Mesothelial cell of epicardium (in vitro differentiated cells): ENCODE results near the gene UBR2. TPM values are rescaled to one million over a fixed set of nuclear protein-coding genes. Genes with fewer than 3 reads are reported as not detected.
"Not testable (repeated sequence)": the region's sequence is repeated elsewhere in the genome, so short reads cannot be mapped to it uniquely, and the experiment has no call there.

Experiments used
- DNase-seq, 2 experiments: peaks; one replicate each; pipeline ENCODE4 v3.0.0; 2021; ENCODE audit warnings: low spot score in 2 of 2; ENCODE audit not compliant: unreplicated experiment in 2 of 2
- H3K27ac Mint-ChIP-seq: 2 replicates; pipeline ENCODE4 v1.8.0; 2021; ENCODE audit warnings: mixed read lengths
- H3K27me3 Mint-ChIP-seq: 2 replicates; pipeline ENCODE4 v1.8.0; 2021; ENCODE audit warnings: low read depth, mixed read lengths
- H3K36me3 Mint-ChIP-seq: 2 replicates; pipeline ENCODE4 v1.8.0; 2021; ENCODE audit warnings: mixed read lengths
- H3K4me1 Mint-ChIP-seq: 2 replicates; pipeline ENCODE4 v1.8.0; 2021; ENCODE audit warnings: mixed read lengths
- H3K4me3 Mint-ChIP-seq: 2 replicates; pipeline ENCODE4 v1.8.0; 2021; ENCODE audit warnings: mild to moderate bottlenecking, moderate library complexity, mixed read lengths
- H3K9me3 Mint-ChIP-seq: 2 replicates; pipeline ENCODE4 v1.8.0; 2021; ENCODE audit warnings: mixed read lengths
- total RNA-seq: library from RNA; stranded (reverse); gene quantifications from 3 replicates; pipeline ENCODE4 v1.2.1, GENCODE V29; 2021
- TF ChIP-seq, protein P1 (sequence below): fragments of 200-600 bp; sonication (generic); IDR thresholded peaks from one replicate; pipeline ENCODE4 v1.5.0; 2021; ENCODE audit warnings: antibody characterized with exemption; ENCODE audit not compliant: unreplicated experiment

Gene UBR2
- total RNA-seq, 1 donor from 2014 or later: 26.8 TPM

DNA sequence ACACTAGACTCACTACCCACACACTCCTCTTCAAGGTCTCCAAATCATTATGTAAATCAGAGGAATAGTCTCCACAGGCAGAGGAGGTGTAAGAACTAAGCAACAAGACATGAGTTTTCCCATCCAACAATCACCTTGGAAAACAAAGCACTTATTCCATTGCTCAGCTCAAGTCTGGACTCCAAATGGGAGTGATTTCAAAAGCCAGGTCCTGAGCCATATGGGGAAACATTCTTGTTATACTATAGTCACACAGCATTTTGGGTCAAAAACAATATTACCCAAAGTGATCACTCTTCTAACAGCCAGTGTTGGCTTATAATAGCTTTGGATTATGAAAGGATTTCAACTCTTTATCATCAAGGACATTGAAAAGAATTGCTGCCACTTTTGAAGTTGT lies 162.2 kb downstream of the UBR2 start:
- H3K4me3 Mint-ChIP-seq: no peak overlapping the region
- H3K9me3 Mint-ChIP-seq: no peaks in the 10 kb centered on the region
- no peak overlapping the region for H3K27ac Mint-ChIP-seq
- H3K36me3 Mint-ChIP-seq: no peaks in the 10 kb centered on the region
- TF ChIP-seq, protein P1, sequence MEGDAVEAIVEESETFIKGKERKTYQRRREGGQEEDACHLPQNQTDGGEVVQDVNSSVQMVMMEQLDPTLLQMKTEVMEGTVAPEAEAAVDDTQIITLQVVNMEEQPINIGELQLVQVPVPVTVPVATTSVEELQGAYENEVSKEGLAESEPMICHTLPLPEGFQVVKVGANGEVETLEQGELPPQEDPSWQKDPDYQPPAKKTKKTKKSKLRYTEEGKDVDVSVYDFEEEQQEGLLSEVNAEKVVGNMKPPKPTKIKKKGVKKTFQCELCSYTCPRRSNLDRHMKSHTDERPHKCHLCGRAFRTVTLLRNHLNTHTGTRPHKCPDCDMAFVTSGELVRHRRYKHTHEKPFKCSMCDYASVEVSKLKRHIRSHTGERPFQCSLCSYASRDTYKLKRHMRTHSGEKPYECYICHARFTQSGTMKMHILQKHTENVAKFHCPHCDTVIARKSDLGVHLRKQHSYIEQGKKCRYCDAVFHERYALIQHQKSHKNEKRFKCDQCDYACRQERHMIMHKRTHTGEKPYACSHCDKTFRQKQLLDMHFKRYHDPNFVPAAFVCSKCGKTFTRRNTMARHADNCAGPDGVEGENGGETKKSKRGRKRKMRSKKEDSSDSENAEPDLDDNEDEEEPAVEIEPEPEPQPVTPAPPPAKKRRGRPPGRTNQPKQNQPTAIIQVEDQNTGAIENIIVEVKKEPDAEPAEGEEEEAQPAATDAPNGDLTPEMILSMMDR: no peak
- no peaks in the 10 kb centered on the region for H3K4me1 Mint-ChIP-seq
- H3K27me3 Mint-ChIP-seq: peaks cover 11% of the 10 kb centered on the region
- DNase-seq: no peak

DNA sequence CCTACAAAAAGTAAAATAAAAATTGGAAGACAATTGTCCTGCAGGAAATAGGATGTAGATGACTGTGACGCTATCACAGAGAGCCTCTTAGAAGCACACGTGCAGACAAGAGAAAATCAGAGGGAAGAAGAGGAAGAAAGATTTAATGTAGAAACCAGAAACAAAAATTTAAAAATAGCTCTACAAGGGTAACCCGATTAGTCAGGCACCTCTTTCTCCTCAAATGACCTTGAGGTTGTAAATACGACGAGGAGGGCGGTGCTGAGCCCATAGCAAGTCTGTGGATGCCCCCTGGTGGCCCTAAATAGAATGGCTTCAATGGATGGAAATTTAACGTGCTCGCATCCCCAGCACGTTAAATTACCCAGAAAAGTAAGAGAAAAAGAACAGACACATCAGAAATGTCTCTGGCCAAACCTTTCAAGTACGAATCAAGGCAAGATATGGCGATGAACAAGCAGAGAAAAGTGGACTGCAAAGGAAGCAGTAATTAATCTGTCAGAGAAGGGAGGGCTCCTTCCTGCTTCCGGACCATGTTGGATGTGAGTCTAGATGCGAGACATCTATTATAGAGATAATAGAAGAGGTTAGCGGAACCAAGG lies 162.8 kb downstream of the UBR2 start:
- Mint-ChIP-seq H3K4me3 (no peak overlapping the region), H3K9me3 (no peaks in the 10 kb centered on the region), H3K27ac (no peak overlapping the region), H3K36me3 (no peaks in the 10 kb centered on the region), H3K27me3 (peaks cover 6% of the 10 kb centered on the region), H3K4me1 (no peaks in the 10 kb centered on the region)
- peak in 1 of 2 experiments; percentile 42 for DNase-seq
- TF ChIP-seq, protein P1: peak; percentile 81

DNA sequence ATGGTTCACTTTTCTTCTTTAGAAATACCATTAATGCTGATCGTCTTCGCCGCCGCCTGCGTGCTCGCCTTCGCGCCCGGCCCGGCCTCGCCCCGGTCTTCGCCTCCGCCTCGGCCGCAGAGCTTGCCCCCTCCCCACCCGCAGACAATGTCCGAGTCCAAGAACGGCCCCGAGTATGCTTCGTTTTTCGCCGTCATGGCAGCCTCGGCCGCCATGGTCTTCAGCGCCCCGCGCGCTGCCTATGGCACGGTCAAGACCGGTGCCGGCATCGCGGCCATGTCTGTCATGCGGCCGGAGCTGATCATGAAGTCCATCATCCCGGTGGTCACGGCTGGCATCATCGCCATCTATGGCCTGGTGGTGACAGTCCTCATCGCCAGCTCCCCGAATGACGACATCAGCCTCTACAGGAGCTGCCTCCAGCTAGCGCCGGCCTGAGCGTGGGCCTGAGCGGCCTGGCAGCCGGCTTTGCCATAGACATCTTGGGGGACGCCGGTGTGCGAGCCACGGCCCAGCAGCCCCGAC lies 163.3 kb downstream of the UBR2 start:
- no peaks in the 10 kb centered on the region for H3K36me3 Mint-ChIP-seq

DNA sequence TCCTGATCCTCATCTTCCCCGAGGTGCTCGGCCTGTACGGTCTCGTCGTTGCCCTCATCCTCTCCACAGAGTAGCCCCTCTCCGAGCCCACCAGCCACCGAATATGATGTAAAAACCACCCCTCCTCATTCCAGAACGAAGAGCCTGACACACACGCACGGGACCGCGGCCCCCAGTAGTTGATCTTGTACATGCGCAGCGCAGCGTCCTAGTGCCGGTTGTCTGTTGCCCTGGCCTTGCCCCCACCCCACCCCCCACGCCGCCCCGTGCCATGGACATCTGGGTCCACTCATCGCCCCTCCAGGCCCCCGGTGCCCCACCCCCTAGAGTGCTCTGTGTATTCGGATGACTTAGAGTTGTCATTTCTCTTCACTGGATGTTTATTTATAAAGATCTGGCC lies 163.8 kb downstream of the UBR2 start:
- H3K4me3 Mint-ChIP-seq: no peak overlapping the region
- no peak for DNase-seq
- no peaks in the 10 kb centered on the region for H3K27me3 Mint-ChIP-seq
- H3K4me1 Mint-ChIP-seq: no peaks in the 10 kb centered on the region
- H3K36me3 Mint-ChIP-seq: no peaks in the 10 kb centered on the region
- H3K27ac Mint-ChIP-seq: no peak overlapping the region
- TF ChIP-seq, protein P1: no peak
- no peaks in the 10 kb centered on the region for H3K9me3 Mint-ChIP-seq

More for the DNA sequence above, 163.3 kb downstream of the UBR2 start:
- no peaks in the 10 kb centered on the region for H3K27me3 Mint-ChIP-seq
- no peak for DNase-seq
- H3K9me3 Mint-ChIP-seq: no peaks in the 10 kb centered on the region
- H3K4me3 Mint-ChIP-seq: no peak overlapping the region
- H3K4me1 Mint-ChIP-seq: no peaks in the 10 kb centered on the region
- TF ChIP-seq, protein P1: no peak
- H3K27ac Mint-ChIP-seq: no peak overlapping the region

DNA sequence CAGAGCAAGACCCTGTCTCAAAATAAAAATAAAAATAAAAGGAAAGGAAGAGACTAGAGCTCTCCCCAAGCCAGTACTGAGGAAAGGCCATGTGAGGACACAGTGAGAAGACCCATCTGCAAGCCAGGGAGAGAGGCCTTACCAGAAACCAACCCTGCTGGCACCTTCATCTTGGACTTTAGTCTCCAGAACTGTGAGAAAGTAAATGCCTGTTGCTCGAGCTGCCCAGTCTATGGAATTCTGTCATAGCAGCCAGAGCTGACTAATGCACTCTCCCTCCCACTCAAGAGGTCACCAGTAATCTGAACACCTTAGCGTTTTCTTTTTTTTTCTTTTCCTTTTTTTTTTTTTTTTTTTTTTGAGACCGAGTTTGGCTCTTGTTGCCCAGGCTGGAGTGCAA lies 165.9 kb downstream of the UBR2 start:
- Mint-ChIP-seq H3K4me3 (no peak overlapping the region), H3K9me3 (no peaks in the 10 kb centered on the region), H3K4me1 (no peaks in the 10 kb centered on the region), H3K36me3 (no peaks in the 10 kb centered on the region), H3K27me3 (no peaks in the 10 kb centered on the region), H3K27ac (no peak overlapping the region)
- no peak for DNase-seq
- TF ChIP-seq, protein P1: no peak

DNA sequence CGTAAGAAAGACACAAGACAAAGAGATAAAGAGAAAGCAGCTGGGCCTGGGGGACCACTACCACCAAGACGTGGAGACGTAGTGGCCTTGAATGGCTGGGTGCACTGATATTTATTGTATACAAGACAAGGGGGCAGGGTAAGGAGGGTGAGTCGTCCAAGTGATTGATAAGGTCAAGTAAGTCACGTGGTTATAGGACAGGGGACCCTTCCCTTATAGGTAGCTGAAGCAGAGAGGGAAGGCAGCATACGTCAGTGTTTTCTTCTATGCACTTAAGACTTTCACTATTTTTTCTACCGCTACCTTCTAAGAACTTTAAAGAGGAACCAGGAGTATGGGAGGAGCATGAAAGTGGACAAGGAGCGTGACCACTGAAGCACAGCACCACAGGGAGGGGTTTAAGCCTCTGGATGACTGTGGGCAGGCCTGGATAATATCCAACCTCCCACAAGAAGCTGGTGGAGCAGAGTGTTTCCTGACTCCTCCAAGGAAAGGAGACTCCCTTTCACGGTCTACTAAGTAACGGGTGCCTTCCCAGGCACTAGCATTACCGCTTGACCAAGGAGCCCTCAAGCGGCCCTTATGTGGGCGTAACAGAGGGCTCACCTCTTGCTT lies 170.1 kb downstream of the UBR2 start:
- not testable (repeated sequence) for H3K9me3 Mint-ChIP-seq, H3K36me3 Mint-ChIP-seq, H3K27me3 Mint-ChIP-seq, H3K27ac Mint-ChIP-seq, H3K4me1 Mint-ChIP-seq, H3K4me3 Mint-ChIP-seq, DNase-seq
